NB4 (cell line): Measurements from ENCODE around the gene ZNF132.

Experiments
- DNase-seq: peaks from one replicate; pipeline ENCODE4 v3.0.0; 2010; ENCODE audit warnings: low read depth
- H3K4me3 ChIP-seq: one replicate; pipeline ENCODE4 v1.5.1; 2011; ENCODE audit warnings: mild to moderate bottlenecking, low read depth, low read length, moderate library complexity
- MYC ChIP-seq: IDR thresholded peaks from 2 replicates; pipeline ENCODE4 v1.6.1; 2011; ENCODE audit warnings: low read depth, low read length
- POLR2A ChIP-seq: IDR thresholded peaks from 2 replicates; pipeline ENCODE4 v1.6.1; 2011; ENCODE audit warnings: mild to moderate bottlenecking; ENCODE audit not compliant: insufficient read length; ENCODE audit errors: extremely low read depth
- TF ChIP-seq, protein P1 (sequence below): IDR thresholded peaks from one replicate; pipeline ENCODE4 v1.5.1; 2012; ENCODE audit warnings: low read depth, low read length
- TF ChIP-seq, protein P2 (sequence below): IDR thresholded peaks from 2 replicates; pipeline ENCODE4 v1.6.1; 2011; ENCODE audit warnings: low read depth, low read length

Gene ZNF132

DNA sequence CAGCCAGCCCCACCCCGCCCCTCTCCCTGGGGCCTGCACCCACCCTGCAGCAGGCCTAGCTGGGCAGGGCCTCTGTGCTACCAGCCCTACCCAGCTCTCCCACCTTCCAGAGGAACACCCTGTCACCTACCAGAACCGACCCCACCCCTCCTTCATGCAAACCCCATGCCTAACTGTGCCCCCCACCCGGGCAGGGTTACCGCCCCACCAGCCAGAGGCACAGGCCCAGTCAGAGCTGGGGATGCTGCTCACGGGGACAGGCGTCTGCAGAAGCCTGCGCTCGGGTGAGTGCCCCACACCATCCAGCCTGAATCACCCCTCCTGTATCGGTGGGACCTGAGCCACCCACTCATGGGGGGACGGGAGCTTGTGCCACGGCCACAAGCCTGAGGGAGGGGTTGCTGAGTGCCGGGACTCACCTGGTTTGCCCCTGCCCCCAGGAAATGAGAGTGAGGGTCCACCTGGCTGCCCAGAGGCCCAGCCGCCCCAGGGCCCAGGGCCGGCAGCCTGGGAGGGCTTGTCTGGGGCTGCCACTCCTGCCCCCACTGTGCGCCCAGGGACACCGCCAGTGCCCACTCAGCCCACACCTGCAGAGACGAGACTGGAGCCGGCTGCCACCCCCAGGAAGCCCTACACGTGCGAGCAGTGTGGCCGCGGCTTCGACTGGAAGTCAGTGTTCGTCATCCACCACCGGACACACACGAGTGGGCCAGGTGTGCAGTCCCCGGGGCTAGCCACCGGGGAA lies 40.0 kb upstream of the ZNF132 start:
- TF ChIP-seq, protein P1, sequence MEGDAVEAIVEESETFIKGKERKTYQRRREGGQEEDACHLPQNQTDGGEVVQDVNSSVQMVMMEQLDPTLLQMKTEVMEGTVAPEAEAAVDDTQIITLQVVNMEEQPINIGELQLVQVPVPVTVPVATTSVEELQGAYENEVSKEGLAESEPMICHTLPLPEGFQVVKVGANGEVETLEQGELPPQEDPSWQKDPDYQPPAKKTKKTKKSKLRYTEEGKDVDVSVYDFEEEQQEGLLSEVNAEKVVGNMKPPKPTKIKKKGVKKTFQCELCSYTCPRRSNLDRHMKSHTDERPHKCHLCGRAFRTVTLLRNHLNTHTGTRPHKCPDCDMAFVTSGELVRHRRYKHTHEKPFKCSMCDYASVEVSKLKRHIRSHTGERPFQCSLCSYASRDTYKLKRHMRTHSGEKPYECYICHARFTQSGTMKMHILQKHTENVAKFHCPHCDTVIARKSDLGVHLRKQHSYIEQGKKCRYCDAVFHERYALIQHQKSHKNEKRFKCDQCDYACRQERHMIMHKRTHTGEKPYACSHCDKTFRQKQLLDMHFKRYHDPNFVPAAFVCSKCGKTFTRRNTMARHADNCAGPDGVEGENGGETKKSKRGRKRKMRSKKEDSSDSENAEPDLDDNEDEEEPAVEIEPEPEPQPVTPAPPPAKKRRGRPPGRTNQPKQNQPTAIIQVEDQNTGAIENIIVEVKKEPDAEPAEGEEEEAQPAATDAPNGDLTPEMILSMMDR: no peak
- TF ChIP-seq POLR2A: no peak
- TF ChIP-seq, protein P2, sequence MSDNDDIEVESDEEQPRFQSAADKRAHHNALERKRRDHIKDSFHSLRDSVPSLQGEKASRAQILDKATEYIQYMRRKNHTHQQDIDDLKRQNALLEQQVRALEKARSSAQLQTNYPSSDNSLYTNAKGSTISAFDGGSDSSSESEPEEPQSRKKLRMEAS: no peak
- TF ChIP-seq MYC: no peak
- no peak overlapping the region for H3K4me3 ChIP-seq
- no peak for DNase-seq

DNA sequence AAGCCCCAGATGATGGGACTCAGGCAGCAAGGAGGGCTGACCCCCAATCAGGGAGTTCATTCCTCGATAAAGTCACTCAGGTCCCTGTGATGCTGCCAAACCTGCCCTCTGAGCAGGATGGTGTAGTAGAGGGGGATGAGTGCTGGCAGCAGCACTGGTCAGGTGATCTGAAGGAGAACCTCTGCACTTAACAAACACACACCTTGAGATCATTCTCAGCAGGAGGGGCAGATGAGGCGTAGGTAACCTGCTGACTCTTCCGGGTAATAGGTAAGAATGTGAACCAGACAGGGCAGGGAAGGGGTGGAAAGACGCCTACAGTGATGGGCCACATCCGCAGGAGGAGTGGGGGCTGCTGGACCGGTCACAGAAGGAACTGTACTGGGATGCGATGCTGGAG lies 39.4 kb upstream of the ZNF132 start:
- no peak for TF ChIP-seq MYC
- TF ChIP-seq POLR2A: no peak
- TF ChIP-seq, protein P2: no peak
- TF ChIP-seq, protein P1: no peak
- no peak for DNase-seq
- no peak overlapping the region for H3K4me3 ChIP-seq

DNA sequence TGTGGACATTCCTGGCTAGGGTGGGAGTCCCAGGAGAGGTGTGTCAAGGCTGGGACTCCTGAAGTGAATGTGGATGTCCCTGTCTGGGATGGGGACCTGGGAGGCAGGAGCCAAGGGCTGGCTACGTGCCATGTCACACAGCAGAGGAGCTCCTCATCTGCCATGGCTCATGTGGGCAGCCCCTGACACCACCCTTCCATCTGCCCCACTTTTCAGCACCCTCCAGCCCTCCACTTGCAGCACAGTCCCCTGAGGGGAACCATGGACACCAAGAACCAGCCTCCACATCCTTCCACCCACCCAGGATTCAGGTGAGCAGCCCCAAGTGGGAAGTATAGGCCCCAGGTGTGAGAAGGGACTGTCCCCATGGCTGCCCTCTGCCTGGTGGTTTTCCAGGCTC lies 37.9 kb upstream of the ZNF132 start:
- no peak for DNase-seq
- TF ChIP-seq, protein P2: no peak
- TF ChIP-seq, protein P1: no peak
- TF ChIP-seq POLR2A (no peak), MYC (no peak)
- no peak overlapping the region for H3K4me3 ChIP-seq

DNA sequence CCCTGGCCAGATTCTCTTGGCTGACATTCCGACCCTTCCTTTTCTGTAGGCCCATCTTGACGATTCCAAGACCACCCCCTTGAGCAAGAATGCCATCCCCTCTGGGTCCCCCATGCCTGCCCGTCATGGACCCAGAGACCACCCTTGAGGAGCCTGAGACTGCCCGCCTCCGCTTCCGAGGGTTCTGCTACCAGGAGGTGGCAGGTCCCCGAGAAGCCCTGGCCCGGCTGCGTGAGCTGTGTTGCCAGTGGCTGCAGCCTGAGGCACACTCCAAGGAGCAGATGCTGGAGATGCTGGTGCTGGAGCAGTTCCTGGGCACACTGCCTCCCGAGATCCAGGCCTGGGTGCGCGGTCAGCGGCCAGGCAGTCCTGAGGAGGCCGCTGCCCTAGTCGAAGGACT lies 37.2 kb upstream of the ZNF132 start:
- H3K4me3 ChIP-seq: peak overlapping the region; percentile 50
- no peak for DNase-seq
- TF ChIP-seq, protein P1: no peak
- TF ChIP-seq, protein P2: no peak
- TF ChIP-seq POLR2A (no peak), MYC (no peak)

DNA sequence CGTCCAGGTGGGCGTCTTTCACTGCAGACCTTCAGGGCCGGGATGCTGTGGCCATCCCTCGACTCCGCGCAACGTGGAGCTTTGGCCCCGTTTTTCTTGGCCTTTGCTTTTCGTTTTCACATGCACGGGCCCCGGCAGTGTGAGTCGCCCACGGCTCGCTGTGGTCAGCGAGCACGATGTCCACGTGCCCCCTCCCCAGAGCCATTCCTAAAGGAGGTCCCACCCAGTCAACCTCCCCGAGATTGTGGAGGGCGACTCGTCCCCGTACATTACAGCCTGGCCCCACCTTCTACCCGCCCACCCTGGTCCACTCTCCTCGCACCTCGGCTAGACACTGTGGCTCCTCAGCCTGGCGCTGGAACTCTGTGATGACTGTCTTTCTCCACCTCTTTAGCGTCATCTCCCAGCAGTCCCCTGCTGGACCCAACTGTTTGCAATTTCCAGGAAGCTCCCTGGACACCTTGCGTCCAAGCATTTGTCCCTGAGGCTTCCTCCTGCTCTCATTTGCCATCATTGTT lies 36.6 kb upstream of the ZNF132 start:
- TF ChIP-seq, protein P2: no peak
- TF ChIP-seq, protein P1: no peak
- TF ChIP-seq POLR2A (no peak), MYC (no peak)
- DNase-seq: no peak
- H3K4me3 ChIP-seq: peak overlapping the region; percentile 50
